T-helper 2 cell treated with Interferon-gamma antibody and Interleukin-4, amounts not matched to agents 5 μg/mL and 100 μg/mL, for 36 hours (primary cell): ENCODE results near the gene SLC25A1.
"Not testable (repeated sequence)": the region's sequence is repeated elsewhere in the genome, so short reads cannot be mapped to it uniquely, and the experiment has no call there.

Source experiments
- DNase-seq: peaks from one replicate; pipeline ENCODE4 v3.0.0; 2021; ENCODE audit warnings: low spot score
- H3K27ac Mint-ChIP-seq: one replicate; pipeline ENCODE4 v1.8.0; 2021; ENCODE audit warnings: mild to moderate bottlenecking, mixed read lengths
- H3K27me3 Mint-ChIP-seq: one replicate; pipeline ENCODE4 v1.8.0; 2021; ENCODE audit warnings: low read depth, mixed read lengths
- H3K36me3 Mint-ChIP-seq: one replicate; pipeline ENCODE4 v1.8.0; 2021; ENCODE audit warnings: low read depth, mixed read lengths
- H3K4me1 Mint-ChIP-seq: one replicate; pipeline ENCODE4 v1.8.0; 2021; ENCODE audit warnings: low read depth, mixed read lengths
- H3K4me3 Mint-ChIP-seq: one replicate; pipeline ENCODE4 v1.8.0; 2022; ENCODE audit warnings: mild to moderate bottlenecking, moderate library complexity, mixed read lengths
- H3K9me3 Mint-ChIP-seq: one replicate; pipeline ENCODE4 v1.8.0; 2021; ENCODE audit warnings: mixed read lengths

Gene SLC25A1

GRCh38 chr22:19213442-19214077, 35.0 kb upstream of the SLC25A1 start:
- no peak for DNase-seq
- H3K4me3 Mint-ChIP-seq = no peak overlapping the region
- H3K27ac Mint-ChIP-seq = no peak overlapping the region
- H3K4me1 Mint-ChIP-seq = peaks cover 2% of the 10 kb centered on the region
- no peaks in the 10 kb centered on the region for H3K9me3 Mint-ChIP-seq
- H3K36me3 Mint-ChIP-seq = no peaks in the 10 kb centered on the region
- H3K27me3 Mint-ChIP-seq = peaks cover 21% of the 10 kb centered on the region

GRCh38 chr22:19213001-19213400, 34.5 kb upstream of the SLC25A1 start:
- peaks cover 2% of the 10 kb centered on the region for H3K4me1 Mint-ChIP-seq
- DNase-seq = no peak
- no peaks in the 10 kb centered on the region for H3K36me3 Mint-ChIP-seq
- no peaks in the 10 kb centered on the region for H3K9me3 Mint-ChIP-seq
- H3K4me3 Mint-ChIP-seq = no peak overlapping the region
- H3K27ac Mint-ChIP-seq = no peak overlapping the region
- peaks cover 21% of the 10 kb centered on the region for H3K27me3 Mint-ChIP-seq

- peaks cover 21% of the 10 kb centered on the region for H3K27me3 Mint-ChIP-seq
- no peak overlapping the region for H3K4me3 Mint-ChIP-seq
- no peak for DNase-seq
- no peaks in the 10 kb centered on the region for H3K36me3 Mint-ChIP-seq
- H3K27ac Mint-ChIP-seq = no peak overlapping the region
- H3K9me3 Mint-ChIP-seq = no peaks in the 10 kb centered on the region
- H3K4me1 Mint-ChIP-seq = no peaks in the 10 kb centered on the region
Measured at GRCh38 chr22:19212302-19212870, 33.9 kb upstream of the SLC25A1 start.

- Mint-ChIP-seq H3K27me3 (peaks cover 21% of the 10 kb centered on the region), H3K4me1 (no peaks in the 10 kb centered on the region), H3K9me3 (no peaks in the 10 kb centered on the region), H3K4me3 (no peak overlapping the region), H3K36me3 (no peaks in the 10 kb centered on the region), H3K27ac (no peak overlapping the region)
- no peak for DNase-seq
Measured at GRCh38 chr22:19210188-19210587, 31.7 kb upstream of the SLC25A1 start.

GRCh38 chr22:19208287-19208847, 29.8 kb upstream of the SLC25A1 start:
- Mint-ChIP-seq H3K27me3 (peaks cover 18% of the 10 kb centered on the region), H3K4me3 (no peak overlapping the region), H3K9me3 (no peaks in the 10 kb centered on the region), H3K4me1 (no peaks in the 10 kb centered on the region), H3K36me3 (no peaks in the 10 kb centered on the region), H3K27ac (no peak overlapping the region)
- DNase-seq = no peak

- no peak for DNase-seq
- H3K4me3 Mint-ChIP-seq = no peak overlapping the region
- no peak overlapping the region for H3K27ac Mint-ChIP-seq
- H3K9me3 Mint-ChIP-seq = no peaks in the 10 kb centered on the region
- H3K27me3 Mint-ChIP-seq = peaks cover 15% of the 10 kb centered on the region
- H3K4me1 Mint-ChIP-seq = no peaks in the 10 kb centered on the region
- no peaks in the 10 kb centered on the region for H3K36me3 Mint-ChIP-seq
Measured at GRCh38 chr22:19207884-19208283, 29.3 kb upstream of the SLC25A1 start.

- Mint-ChIP-seq H3K4me1 (no peaks in the 10 kb centered on the region), H3K27me3 (peaks cover 10% of the 10 kb centered on the region), H3K27ac (no peak overlapping the region), H3K36me3 (no peaks in the 10 kb centered on the region), H3K9me3 (no peaks in the 10 kb centered on the region), H3K4me3 (no peak overlapping the region)
- no peak for DNase-seq
Measured at GRCh38 chr22:19207401-19207808, 28.9 kb upstream of the SLC25A1 start.

DNA sequence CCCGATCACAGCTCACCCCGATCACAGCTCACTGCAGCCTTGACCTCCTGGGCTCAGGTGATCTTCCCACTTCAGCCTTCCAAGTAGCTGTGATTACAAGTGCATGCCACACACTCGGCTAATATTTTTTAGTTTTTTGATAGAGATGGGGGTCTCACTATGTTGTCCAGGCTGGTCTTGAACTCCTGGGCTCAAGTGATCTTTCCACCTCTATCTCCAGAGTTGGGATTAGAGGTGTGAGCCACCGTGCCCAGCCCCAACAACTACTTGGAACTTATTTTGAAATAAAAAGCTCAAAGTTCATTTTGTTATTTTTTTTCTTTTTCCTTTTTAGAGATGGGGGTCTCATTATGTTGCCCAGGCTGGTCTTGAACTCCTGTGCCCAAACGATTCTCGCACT, 27.8 kb upstream of the SLC25A1 start:
- Mint-ChIP-seq H3K9me3 (no peaks in the 10 kb centered on the region), H3K36me3 (no peaks in the 10 kb centered on the region), H3K4me1 (no peaks in the 10 kb centered on the region), H3K27ac (no peak overlapping the region), H3K27me3 (peaks cover 8% of the 10 kb centered on the region), H3K4me3 (no peak overlapping the region)
- DNase-seq = no peak

DNA sequence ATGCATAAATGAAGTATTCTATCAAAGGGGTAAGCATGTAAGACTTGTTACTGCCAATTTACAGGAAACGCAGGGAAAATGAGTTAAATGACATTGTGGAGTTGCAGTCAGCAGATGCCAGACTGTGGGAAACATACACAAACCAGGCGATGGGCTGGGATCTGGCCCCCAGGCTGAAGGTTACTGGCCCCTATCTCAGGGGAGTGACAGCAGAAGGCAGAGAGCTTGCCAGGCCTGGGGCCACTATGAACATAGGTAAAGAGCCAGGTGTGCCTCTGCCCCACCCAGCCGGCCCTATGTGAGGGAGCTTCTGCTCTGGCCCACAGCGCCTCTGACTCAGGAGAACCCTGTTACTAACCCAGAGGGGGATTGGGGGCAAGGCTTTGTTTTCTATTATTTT, 26.1 kb upstream of the SLC25A1 start:
- Mint-ChIP-seq H3K27ac (no peak overlapping the region), H3K36me3 (no peaks in the 10 kb centered on the region), H3K27me3 (peaks cover 5% of the 10 kb centered on the region), H3K4me3 (no peak overlapping the region), H3K4me1 (no peaks in the 10 kb centered on the region), H3K9me3 (no peaks in the 10 kb centered on the region)
- no peak for DNase-seq

GRCh38 chr22:19203834-19204233, 25.3 kb upstream of the SLC25A1 start:
- Mint-ChIP-seq H3K27me3 (no peaks in the 10 kb centered on the region), H3K36me3 (no peaks in the 10 kb centered on the region), H3K4me1 (no peaks in the 10 kb centered on the region), H3K9me3 (no peaks in the 10 kb centered on the region), H3K4me3 (no peak overlapping the region), H3K27ac (no peak overlapping the region)
- DNase-seq = no peak

DNA sequence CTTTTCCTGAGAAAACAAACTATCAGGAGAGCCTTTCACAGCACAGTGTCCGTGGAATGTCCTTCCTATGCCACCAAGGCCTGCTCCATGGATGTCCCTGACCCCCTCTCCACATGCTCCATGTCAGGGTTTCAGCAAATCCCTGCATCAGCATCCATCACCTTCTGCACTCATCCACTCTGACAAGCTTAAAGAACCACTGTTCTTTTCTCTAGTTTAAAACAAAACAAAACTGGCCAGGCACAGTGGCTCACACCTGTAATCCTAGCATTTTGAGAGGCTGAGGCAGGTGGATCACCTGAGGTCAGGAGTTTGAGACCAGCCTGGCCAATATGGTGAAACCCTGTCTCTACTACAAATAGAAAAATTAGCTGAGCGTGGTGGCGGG, 24.3 kb upstream of the SLC25A1 start:
- not testable (repeated sequence) for H3K4me1 Mint-ChIP-seq, H3K36me3 Mint-ChIP-seq, H3K9me3 Mint-ChIP-seq, H3K27me3 Mint-ChIP-seq, H3K4me3 Mint-ChIP-seq, DNase-seq, H3K27ac Mint-ChIP-seq

DNA sequence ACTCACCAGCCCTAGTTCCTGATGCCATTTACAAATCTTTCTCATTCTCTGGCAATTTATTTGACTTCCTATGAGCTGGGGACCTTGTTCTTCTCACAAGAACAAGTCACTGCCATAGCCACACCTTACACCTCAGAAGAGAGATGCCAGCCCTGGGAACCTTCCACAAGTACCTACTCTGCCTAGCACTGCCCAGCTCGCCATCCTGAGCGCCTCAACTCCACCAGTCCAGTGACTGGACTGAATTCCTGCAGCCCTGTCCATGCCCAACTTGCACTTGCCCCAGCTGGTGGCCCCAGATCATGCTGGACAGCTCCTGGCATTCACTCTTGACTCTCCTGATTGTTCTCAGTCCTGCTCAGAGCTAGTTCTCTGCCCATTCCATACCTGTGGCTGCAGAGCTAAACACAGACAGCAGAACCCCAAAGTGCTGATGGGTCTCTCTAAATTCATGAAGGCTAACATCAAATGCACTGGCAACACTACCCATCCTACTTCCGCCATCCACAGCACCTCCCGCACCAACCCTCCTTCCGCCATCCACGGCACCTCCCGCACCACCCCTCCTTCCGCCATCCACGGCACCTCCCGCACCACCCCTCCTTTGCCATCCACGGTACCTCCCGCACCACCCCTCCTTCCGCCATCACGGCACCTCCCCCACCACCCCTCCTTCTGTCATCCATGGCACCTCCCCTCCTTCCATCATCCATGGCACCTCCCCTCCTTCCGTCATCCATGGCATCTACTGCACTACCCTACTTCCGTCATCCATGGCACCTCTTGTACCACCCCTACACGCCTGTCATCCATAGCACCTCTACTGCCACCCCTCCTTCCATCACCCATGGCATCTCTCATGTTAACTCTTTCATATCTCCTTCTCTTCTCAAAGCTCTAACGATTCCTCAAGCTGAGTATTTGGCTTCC, 23.6 kb upstream of the SLC25A1 start:
- no peak for DNase-seq
- Mint-ChIP-seq H3K4me3 (no peak overlapping the region), H3K36me3 (no peaks in the 10 kb centered on the region), H3K27ac (no peak overlapping the region), H3K4me1 (no peaks in the 10 kb centered on the region), H3K27me3 (peaks cover 4% of the 10 kb centered on the region), H3K9me3 (no peaks in the 10 kb centered on the region)

- H3K9me3 Mint-ChIP-seq = no peaks in the 10 kb centered on the region
- no peaks in the 10 kb centered on the region for H3K36me3 Mint-ChIP-seq
- no peak overlapping the region for H3K4me3 Mint-ChIP-seq
- H3K4me1 Mint-ChIP-seq = no peaks in the 10 kb centered on the region
- DNase-seq = no peak
- no peak overlapping the region for H3K27ac Mint-ChIP-seq
- peaks cover 4% of the 10 kb centered on the region for H3K27me3 Mint-ChIP-seq
Measured at GRCh38 chr22:19201130-19201868, 22.8 kb upstream of the SLC25A1 start.
